Thyroid gland (tissue), 4 donors: ENCODE measurements around the gene CCDC85A. TPM values are rescaled to one million over a fixed set of nuclear protein-coding genes. Genes with fewer than 3 reads are reported as not detected.
A peak's percentile ranks its signal among the peaks of the same experiment; 100 is the strongest.

Source experiments
- DNase-seq, 2 donors: peaks; one replicate each; pipeline ENCODE4 v3.0.0-alpha.2; 2019
- H3K27ac ChIP-seq, 3 donors: fragments of 200-600 bp; sonication (generic); 1 replicate in 2 of 3; 2 replicates in 1 of 3; pipeline ENCODE4 v1.5.1; 2016 to 2019; ENCODE audit warnings: mild to moderate bottlenecking in 1 of 3, moderate library complexity in 1 of 3
- H3K27me3 ChIP-seq: fragments of 200-600 bp; sonication (generic); one replicate; pipeline ENCODE4 v1.5.1; 2019
- H3K36me3 ChIP-seq, 2 donors: fragments of 200-600 bp; sonication (generic); one replicate each; pipeline ENCODE4 v1.5.1; 2016 to 2019
- H3K4me1 ChIP-seq, 2 donors: fragments of 200-600 bp; sonication (generic); one replicate each; pipeline ENCODE4 v1.5.1; 2017 to 2019
- H3K4me3 ChIP-seq, 3 donors: fragments of 200-600 bp; sonication (generic); replicated peaks in 1 of 3; 1 replicate in 2 of 3; 2 replicates in 1 of 3; pipeline ENCODE4 v1.5.1; 2016; ENCODE audit warnings: mild to moderate bottlenecking in 1 of 3
- H3K9me3 ChIP-seq: fragments of 200-600 bp; sonication (generic); one replicate; pipeline ENCODE4 v1.5.1; 2017
- CTCF ChIP-seq, 6 experiments: fragments of 200-600 bp in 3 of 6; fragments of 450-650 bp in 3 of 6; sonication (generic) in 3 of 6; IDR thresholded peaks; one replicate each; pipeline ENCODE4 v1.5.1; 2016 to 2019; ENCODE audit warnings: antibody characterized with exemption in 6 of 6, mild to moderate bottlenecking in 2 of 6, inconsistent platforms in 1 of 6, moderate library complexity in 1 of 6
- POLR2A ChIP-seq, 2 donors: fragments of 450-650 bp; IDR thresholded peaks; one replicate each; pipeline ENCODE4 v1.6.1; 2017; ENCODE audit warnings: antibody characterized with exemption in 2 of 2, mild to moderate bottlenecking in 2 of 2, moderate library complexity in 1 of 2
- WGBS, 2 donors: methylation state at CpG; one replicate each; pipeline ENCODE4 v1.1.5; 2017; 5-methylcytosine and 5-hydroxymethylcytosine counted together
- intact Hi-C: fragments of 100-400 bp; cut with DNase I; formaldehyde crosslinking; loops from one replicate; pipeline ENCODE4 v1.15.1; 2023
- total RNA-seq, 4 donors: library from RNA; depleted of rRNA; stranded (reverse); fragments of >200 nt; gene quantifications; one replicate each; pipeline ENCODE4 v1.2.3, GENCODE V29; 2016

The CCDC85A gene
- total RNA-seq, 4 donors from 2014 or later, result 24.5 to 36.4 (median 27.6) TPM

DNA sequence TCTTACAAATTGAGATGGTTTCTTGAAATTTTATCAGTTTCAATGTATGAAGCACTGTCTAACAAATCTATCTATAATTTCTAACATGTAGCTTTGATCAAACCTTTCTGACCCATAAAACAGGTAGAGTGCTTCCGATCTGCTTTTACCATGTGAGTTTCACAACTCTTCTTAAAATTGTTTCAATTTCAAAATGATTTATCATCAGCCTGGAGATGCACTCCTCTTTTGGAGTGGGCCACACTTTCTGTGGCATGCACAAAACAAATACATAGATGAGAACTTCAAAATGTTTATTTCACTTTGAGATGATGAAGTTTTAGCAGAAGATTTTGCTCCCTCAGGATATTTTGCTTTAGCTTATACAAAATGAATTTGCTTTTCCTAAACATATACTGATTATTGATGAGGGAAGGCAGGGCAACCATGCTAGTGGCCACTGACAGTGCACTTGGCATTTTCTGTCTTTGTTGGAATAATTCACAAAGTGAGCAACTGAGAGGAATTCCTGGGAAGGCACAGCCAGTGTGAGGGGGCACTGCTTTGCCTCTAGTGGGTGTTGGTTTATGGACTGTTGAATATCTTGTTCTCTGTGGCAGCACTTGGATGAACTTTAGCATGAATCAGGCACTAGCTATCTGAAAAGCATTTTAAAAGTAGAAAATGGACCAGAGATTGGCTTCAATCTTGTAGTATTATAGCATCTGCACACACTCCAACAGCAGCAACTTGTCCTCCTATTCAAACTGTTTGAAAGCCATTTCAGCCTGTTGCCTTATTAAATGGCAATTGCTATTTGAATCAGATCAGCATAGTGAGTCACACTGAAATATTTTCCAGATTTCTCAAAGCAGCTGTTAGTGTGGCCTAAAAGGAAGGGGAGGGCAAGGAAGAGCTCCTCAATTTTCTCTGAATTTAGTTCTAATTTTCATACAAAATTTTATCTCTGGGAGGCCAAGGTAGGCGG is 193.2 kb downstream of the CCDC85A start:
- TF ChIP-seq CTCF (IDR thresholded peaks at IDR 0.05), result no peak
- no peak for TF ChIP-seq POLR2A (IDR thresholded peaks at IDR 0.05)
- intact Hi-C loops, result no loop called here
- H3K36me3 ChIP-seq, result no peaks in the 10 kb centered on the region
- H3K27me3 ChIP-seq, result no peaks in the 10 kb centered on the region
- H3K27ac ChIP-seq, result peak overlapping the region in 1 of 3 donors; percentile 25
- no peaks in the 10 kb centered on the region for H3K9me3 ChIP-seq
- peaks cover 5 to 15% of the 10 kb centered on the region in 2 donors for H3K4me1 ChIP-seq
- no peak overlapping the region for H3K4me3 ChIP-seq
- DNase-seq, result peak in 1 of 2 donors; percentile 7
- WGBS, 2 donors, result 95 to 98% methylated on average over 2 of the region's 2 CpGs

DNA sequence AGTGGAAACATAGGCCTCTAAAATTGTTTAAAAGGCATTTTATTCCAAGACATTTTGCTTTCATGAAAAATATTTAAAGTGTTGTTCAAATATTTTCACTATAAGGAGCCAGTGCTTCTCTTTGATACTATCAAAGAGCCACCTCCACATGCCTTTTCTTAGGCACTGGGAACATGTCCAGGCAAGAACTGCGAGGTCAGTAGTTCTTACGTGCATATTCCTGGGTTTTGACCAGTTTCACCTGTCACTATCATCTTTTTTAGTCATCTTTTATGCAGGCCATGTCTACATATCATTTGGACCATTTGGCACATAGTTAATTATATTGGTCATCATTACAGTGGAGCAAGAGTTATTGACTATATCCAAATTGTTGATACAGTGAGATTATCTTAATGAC is 195.3 kb downstream of the CCDC85A start:
- peaks cover 5 to 10% of the 10 kb centered on the region in 2 donors for H3K4me1 ChIP-seq
- no peaks in the 10 kb centered on the region for H3K27me3 ChIP-seq
- no peak for DNase-seq
- no peaks in the 10 kb centered on the region for H3K9me3 ChIP-seq
- H3K27ac ChIP-seq, result no peak overlapping the region
- 83 to 86% methylated on average over 2 of the region's 2 CpGs for WGBS, 2 donors
- H3K36me3 ChIP-seq, result no peaks in the 10 kb centered on the region
- intact Hi-C loops, result no loop called here
- H3K4me3 ChIP-seq, result no peak overlapping the region
- TF ChIP-seq CTCF (IDR thresholded peaks at IDR 0.05) (no peak), POLR2A (IDR thresholded peaks at IDR 0.05) (no peak)

DNA sequence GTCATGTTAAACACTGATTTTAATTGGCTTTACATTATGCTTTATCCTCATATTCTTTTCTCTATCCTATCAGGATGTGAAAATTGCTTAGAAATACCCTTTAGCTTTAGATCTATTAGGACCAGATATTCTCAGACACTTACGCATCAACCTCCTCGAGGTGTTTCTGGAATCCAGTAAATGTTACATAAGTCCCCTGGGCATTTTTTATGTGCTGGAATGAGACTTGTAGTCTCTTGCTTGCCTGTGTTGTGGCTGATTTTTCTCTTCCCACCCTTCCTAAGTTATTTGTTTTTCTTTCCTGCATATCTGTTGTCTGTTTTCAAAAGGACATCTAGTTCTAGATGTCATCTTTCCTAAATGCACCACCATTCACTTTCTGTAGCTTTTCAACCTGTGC is 197.1 kb downstream of the CCDC85A start:
- Histone ChIP-seq H3K9me3 (no peaks in the 10 kb centered on the region), H3K36me3 (no peaks in the 10 kb centered on the region), H3K27ac (no peak overlapping the region), H3K4me3 (no peak overlapping the region), H3K27me3 (no peaks in the 10 kb centered on the region), H3K4me1 (peaks cover 5 to 10% of the 10 kb centered on the region in 2 donors)
- no peak for DNase-seq
- TF ChIP-seq CTCF (IDR thresholded peaks at IDR 0.05), result no peak
- TF ChIP-seq POLR2A (IDR thresholded peaks at IDR 0.05), result no peak
- intact Hi-C loops, result no loop called here
- WGBS, 2 donors, result 67 to 73% methylated on average over 2 of the region's 2 CpGs

DNA sequence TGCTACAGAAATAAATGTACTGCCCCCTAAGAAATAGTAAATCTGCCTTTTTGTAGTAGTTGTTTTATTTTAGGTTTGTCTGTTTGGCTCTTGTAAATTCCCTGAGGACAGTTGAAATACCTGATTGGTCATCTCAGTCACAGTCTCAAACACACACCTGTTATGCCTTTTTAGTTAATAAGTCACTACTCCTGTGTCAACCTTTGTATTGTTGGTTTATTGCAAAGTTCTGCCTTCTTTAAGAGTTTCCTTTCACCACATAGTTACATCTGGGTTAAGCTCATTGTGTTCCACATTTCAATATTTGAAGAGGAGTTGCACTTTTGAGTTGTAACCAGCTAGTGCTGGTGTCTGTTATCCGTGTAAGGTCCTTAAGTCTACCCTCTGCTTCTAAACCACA is 198.7 kb downstream of the CCDC85A start:
- WGBS, 2 donors, result 0% methylated on average over 1 of the region's 1 CpG
- H3K9me3 ChIP-seq, result no peaks in the 10 kb centered on the region
- no peak for DNase-seq
- TF ChIP-seq POLR2A (IDR thresholded peaks at IDR 0.05) (no peak), CTCF (IDR thresholded peaks at IDR 0.05) (no peak)
- H3K4me1 ChIP-seq, result peaks cover 0 to under 1% of the 10 kb centered on the region in 2 donors
- no peak overlapping the region for H3K4me3 ChIP-seq
- intact Hi-C loops, result no loop called here
- no peak overlapping the region for H3K27ac ChIP-seq
- no peaks in the 10 kb centered on the region for H3K36me3 ChIP-seq
- H3K27me3 ChIP-seq, result no peaks in the 10 kb centered on the region

DNA sequence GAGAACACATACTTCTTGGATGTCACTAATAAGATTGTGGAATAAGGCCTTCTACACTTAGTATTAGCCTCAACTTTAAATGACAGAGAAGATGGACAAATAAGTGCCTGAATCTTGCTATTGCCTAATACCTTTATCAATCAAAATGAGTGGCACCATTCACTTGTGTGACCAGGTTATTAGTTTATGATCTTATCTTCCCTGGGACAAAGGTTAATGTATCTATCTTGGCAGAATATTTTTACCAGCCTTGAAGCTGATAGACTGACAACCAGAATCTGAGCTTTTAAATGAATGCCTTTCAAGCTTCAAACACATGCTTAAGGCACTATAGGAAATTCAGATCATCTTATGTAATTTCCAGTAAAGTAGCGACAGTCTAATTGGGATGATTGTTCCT is 202.9 kb downstream of the CCDC85A start:
- no peak for DNase-seq
- TF ChIP-seq POLR2A (IDR thresholded peaks at IDR 0.05) (no peak), CTCF (IDR thresholded peaks at IDR 0.05) (no peak)
- Histone ChIP-seq H3K9me3 (no peaks in the 10 kb centered on the region), H3K4me3 (no peak overlapping the region), H3K27me3 (no peaks in the 10 kb centered on the region), H3K4me1 (no peaks in the 10 kb centered on the region), H3K36me3 (no peaks in the 10 kb centered on the region), H3K27ac (no peak overlapping the region)
- WGBS, 2 donors, result 90% methylated on average over 1 of the region's 1 CpG
- intact Hi-C loops, result no loop called here
